GM12865 (cell line): Measurements from ENCODE around the gene TCEA3.

Experiments used
- DNase-seq: peaks from one replicate; pipeline ENCODE4 v3.0.0; 2010; ENCODE audit warnings: low read depth
- H3K4me3 ChIP-seq: 2 replicates; pipeline ENCODE4 v1.5.1; 2011; ENCODE audit warnings: mild to moderate bottlenecking, low read depth, low read length, control low read depth
- TF ChIP-seq, protein P1 (sequence below): IDR thresholded peaks from 2 replicates; pipeline ENCODE4 v1.5.1; 2011; ENCODE audit warnings: low read length, control low read depth, low read depth, inconsistent platforms; ENCODE audit not compliant: insufficient read depth; ENCODE audit errors: missing control alignments

TCEA3 gene

DNA sequence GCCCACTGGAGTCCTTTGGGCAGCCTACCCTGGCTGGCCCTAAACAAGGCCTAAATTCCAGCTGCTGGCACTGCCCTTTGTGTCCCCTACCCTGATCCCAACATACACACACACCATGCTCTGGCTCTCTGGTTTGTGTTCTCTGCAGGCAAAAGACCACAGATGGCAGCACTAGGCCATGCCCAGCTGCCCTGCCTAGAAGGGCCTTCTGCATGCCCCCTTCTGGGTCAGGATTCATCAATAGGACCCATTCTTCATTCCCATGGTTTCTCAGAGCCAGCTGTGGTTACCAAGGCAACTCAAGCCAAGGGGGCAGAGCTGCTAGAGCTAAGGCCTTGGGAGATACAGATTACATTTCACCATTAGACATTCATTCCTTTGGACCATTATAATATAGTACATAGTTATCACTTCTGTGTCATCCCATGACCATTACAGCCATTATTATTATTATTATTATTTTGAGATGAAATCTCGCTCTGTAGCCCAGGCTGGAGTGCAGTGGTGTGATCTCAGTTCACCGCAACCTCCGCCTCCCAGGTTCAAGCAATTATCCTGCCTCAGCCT is 42.0 kb upstream of the TCEA3 start:
- no peak for DNase-seq
- TF ChIP-seq, protein P1, sequence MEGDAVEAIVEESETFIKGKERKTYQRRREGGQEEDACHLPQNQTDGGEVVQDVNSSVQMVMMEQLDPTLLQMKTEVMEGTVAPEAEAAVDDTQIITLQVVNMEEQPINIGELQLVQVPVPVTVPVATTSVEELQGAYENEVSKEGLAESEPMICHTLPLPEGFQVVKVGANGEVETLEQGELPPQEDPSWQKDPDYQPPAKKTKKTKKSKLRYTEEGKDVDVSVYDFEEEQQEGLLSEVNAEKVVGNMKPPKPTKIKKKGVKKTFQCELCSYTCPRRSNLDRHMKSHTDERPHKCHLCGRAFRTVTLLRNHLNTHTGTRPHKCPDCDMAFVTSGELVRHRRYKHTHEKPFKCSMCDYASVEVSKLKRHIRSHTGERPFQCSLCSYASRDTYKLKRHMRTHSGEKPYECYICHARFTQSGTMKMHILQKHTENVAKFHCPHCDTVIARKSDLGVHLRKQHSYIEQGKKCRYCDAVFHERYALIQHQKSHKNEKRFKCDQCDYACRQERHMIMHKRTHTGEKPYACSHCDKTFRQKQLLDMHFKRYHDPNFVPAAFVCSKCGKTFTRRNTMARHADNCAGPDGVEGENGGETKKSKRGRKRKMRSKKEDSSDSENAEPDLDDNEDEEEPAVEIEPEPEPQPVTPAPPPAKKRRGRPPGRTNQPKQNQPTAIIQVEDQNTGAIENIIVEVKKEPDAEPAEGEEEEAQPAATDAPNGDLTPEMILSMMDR = no peak
- H3K4me3 ChIP-seq = no peak overlapping the region

DNA sequence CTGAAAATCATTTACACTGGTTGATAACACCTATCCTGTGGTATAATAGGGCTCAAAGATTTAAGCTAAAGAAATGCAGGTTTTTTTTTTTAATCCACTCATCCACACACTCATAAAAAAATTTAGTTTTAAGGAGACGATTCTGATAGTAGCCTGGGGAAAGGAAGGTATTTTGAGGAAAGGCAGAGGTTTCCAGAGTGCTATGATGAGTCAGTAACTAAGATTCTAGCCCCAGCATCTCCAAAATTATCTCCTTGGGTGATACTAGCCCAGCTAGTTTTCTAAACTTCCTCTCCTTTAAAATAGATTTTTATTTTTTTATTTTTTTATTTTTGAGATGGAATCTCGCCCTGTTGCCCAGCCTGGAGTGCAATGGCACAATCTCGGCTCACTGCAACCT is 38.7 kb upstream of the TCEA3 start:
- DNase-seq = no peak
- TF ChIP-seq, protein P1 = no peak
- no peak overlapping the region for H3K4me3 ChIP-seq

DNA sequence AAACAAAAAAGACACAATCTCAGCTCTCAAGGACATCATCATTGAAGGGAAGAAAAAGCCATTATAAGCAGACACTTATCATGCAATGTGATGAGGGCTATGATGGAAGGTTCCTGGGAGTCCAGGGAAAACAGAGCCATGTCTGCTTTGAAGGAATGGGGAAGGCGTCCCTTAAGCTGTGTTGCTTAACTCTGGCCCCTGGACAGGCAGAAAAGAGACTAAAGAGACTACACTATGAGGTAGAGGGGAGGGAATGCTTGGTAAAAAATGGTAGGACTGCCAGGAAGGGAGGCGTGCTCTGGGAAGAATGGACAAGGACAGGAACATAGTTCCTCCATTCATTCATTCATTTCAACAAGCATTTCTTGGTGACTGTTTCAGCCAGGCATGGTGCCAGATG is 38.2 kb upstream of the TCEA3 start:
- no peak for DNase-seq
- TF ChIP-seq, protein P1 = no peak
- H3K4me3 ChIP-seq = no peak overlapping the region

DNA sequence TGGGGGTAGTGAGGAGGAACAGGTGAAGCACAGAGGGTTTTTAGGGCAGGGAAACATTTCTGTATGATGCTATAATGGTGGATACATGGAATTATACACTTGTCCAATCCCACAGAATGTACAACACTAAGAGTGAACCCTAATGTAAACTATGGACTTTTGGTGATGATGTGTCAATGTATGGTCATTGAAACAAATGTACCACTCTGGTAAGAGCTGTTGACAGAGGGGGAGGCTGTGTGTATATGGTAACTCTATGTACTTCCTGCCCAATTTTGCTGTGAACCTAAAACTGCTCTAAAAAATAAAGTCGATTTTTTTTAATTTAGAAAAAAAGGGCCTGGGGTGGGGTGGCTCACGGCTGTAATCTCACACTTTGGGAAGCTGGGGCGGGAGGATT is 36.5 kb upstream of the TCEA3 start:
- no peak for DNase-seq
- H3K4me3 ChIP-seq = no peak overlapping the region
- TF ChIP-seq, protein P1 = no peak

DNA sequence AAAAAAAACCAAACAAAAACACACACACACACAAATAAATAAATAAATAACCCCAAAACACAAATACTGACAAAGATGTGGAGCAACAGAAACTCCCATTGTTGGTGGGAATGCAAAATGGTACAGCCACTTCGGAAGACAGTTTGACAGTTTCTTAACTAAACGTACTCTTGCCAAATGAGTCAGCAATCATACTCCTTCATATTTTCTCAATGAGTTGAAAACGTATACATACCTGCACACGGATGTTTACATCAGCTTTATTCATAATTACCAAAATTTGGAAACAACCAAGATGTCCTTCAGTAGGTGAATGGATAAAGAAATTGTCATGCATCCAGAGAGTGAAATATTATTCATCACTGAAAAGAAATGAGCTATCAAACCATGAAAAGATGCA is 36.0 kb upstream of the TCEA3 start:
- DNase-seq = no peak
- TF ChIP-seq, protein P1 = no peak

DNA sequence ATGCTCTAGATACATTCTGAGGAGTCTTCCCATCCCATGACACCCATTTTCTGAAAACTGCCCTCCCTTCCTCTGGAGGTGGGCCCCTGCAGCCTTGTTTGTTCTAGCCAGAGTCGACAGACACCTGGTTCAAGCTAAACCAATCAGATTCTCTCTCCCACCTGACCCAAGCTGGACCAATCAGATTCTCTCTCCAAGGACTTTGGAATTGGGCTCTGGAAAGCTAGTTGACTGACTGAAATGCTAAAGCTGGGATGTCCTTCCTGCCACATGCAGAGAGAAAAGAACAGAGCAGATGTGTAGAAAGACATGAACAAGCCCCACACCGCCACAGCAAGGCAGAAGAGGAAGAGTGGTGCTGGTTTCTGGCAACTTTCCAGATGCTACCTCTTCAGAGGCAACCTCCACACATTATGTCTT is 34.8 kb upstream of the TCEA3 start:
- H3K4me3 ChIP-seq = no peak overlapping the region
- no peak for DNase-seq
- TF ChIP-seq, protein P1 = no peak

More for the DNA sequence above, 36.0 kb upstream of the TCEA3 start:
- H3K4me3 ChIP-seq = no peak overlapping the region

DNA sequence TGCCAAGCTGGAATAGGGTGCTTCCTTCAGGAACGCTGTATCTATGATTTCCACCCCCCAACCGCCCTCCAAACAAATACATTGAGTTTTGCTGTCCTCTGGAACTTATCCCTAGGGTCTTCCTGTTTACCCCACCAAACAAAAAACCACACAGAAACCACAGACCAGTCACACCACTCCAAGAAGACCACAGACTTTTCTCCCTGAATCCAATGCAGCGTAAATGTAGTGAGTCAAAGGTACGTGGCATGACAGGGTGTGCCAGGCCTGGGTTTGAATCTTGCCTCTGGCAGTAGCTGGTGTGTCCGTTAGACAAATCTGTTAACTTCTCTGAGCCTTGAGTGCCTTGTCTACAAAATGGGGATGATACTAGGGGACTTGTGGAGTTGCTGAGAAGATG is 31.7 kb upstream of the TCEA3 start:
- no peak overlapping the region for H3K4me3 ChIP-seq
- no peak for DNase-seq
- TF ChIP-seq, protein P1 = no peak
